Measurements from ENCODE around the gene NCK2.

NCK2 gene

GRCh38 chr2:105857076-105857740 lies 112.5 kb downstream of the NCK2 start:
- TF ChIP-seq CTCF (conservative IDR thresholded peaks at IDR 0.05; ENCODE audit: low read depth) = no peak
- no peak for DNase-seq (ENCODE audit: low spot score)
- no peak overlapping the region for H3K27ac ChIP-seq
- ChIA-PET POLR2A (ENCODE audit: low non-redundant PET) (no interaction called here), CTCF (no interaction called here)

GRCh38 chr2:105858868-105859693 lies 114.4 kb downstream of the NCK2 start:
- no peak for TF ChIP-seq CTCF (conservative IDR thresholded peaks at IDR 0.05; ENCODE audit: low read depth)
- ChIA-PET POLR2A (ENCODE audit: low non-redundant PET) (interaction anchor here (0.6 kb wide), 1 partner anchor 90 kb away, joined by 4 read pairs; no protein-coding TSS in a partner anchor), CTCF (no interaction called here)
- H3K27ac ChIP-seq = peak overlapping the region; percentile 20; the same call in 1 of the 2 replicates
- DNase-seq (ENCODE audit: low spot score) = peak; percentile 45

- peak overlapping the region; percentile 20; the same call in 1 of the 2 replicates for H3K27ac ChIP-seq
- ChIA-PET POLR2A (ENCODE audit: low non-redundant PET) (interaction anchor here (0.6 kb wide), 1 partner anchor 90 kb away, joined by 4 read pairs; no protein-coding TSS in a partner anchor), CTCF (no interaction called here)
- no peak for TF ChIP-seq CTCF (conservative IDR thresholded peaks at IDR 0.05; ENCODE audit: low read depth)
- no peak for DNase-seq (ENCODE audit: low spot score)
Measured at GRCh38 chr2:105859694-105859951, 114.9 kb downstream of the NCK2 start.

- POLR2A ChIA-PET (ENCODE audit: low non-redundant PET) = no interaction called here
- TF ChIP-seq CTCF (conservative IDR thresholded peaks at IDR 0.05; ENCODE audit: low read depth) = no peak
- DNase-seq (ENCODE audit: low spot score) = no peak
- CTCF ChIA-PET = no interaction called here
- H3K27ac ChIP-seq = peak overlapping the region; percentile 20; the same call in 1 of the 2 replicates
Measured at GRCh38 chr2:105860567-105860966, 115.9 kb downstream of the NCK2 start.

- DNase-seq (ENCODE audit: low spot score) = no peak
- no peak for TF ChIP-seq CTCF (conservative IDR thresholded peaks at IDR 0.05; ENCODE audit: low read depth)
- POLR2A ChIA-PET (ENCODE audit: low non-redundant PET) = no interaction called here
- no peak overlapping the region for H3K27ac ChIP-seq
- CTCF ChIA-PET = no interaction called here
Measured at GRCh38 chr2:105861200-105861599, 116.5 kb downstream of the NCK2 start.

GRCh38 chr2:105862843-105863242 lies 118.1 kb downstream of the NCK2 start:
- no peak for TF ChIP-seq CTCF (conservative IDR thresholded peaks at IDR 0.05; ENCODE audit: low read depth)
- no peak for DNase-seq (ENCODE audit: low spot score)
- no peak overlapping the region for H3K27ac ChIP-seq
- ChIA-PET POLR2A (ENCODE audit: low non-redundant PET) (no interaction called here), CTCF (no interaction called here)
